SK-N-MC (cell line): ENCODE measurements around the gene MDP1.
A peak's percentile ranks its signal among the peaks of the same experiment; 100 is the strongest.

Experiments used
- DNase-seq: peaks from one replicate; pipeline ENCODE4 v3.0.0-alpha.2; 2011; ENCODE audit warnings: low read depth, low spot score
- H3K27ac ChIP-seq: fragments of 200-600 bp; sonication (generic); 2 replicates; pipeline ENCODE4 v1.5.1; 2016; ENCODE audit warnings: mixed run types
- H3K36me3 ChIP-seq: fragments of 200-600 bp; sonication (generic); 2 replicates; pipeline ENCODE4 v1.6.1; 2017; ENCODE audit warnings: antibody characterized with exemption, low read length, mixed read lengths; ENCODE audit not compliant: insufficient read depth
- H3K4me3 ChIP-seq: fragments of 200-600 bp; sonication (generic); 2 replicates; pipeline ENCODE4 v1.5.1; 2016
- H3K9ac ChIP-seq: fragments of 200-600 bp; sonication (generic); 2 replicates; pipeline ENCODE4 v1.8.0; 2017; ENCODE audit warnings: mixed run types, mixed read lengths; ENCODE audit not compliant: insufficient read length
- H3K9me3 ChIP-seq: fragments of 200-600 bp; sonication (generic); 2 replicates; pipeline ENCODE4 v1.6.1; 2017; ENCODE audit warnings: low read depth, mild to moderate bottlenecking, antibody characterized with exemption, low read length, moderate library complexity, mixed read lengths
- EZH2 ChIP-seq: fragments of 200-600 bp; sonication (generic); IDR thresholded peaks from one replicate; pipeline ENCODE4 v1.6.1; 2017; ENCODE audit warnings: antibody characterized with exemption
- FOXP2 ChIP-seq: optimal IDR thresholded peaks from 2 replicates; pipeline ENCODE3; 2011; ENCODE audit warnings: mild to moderate bottlenecking, moderate library complexity; ENCODE audit not compliant: insufficient read depth; ENCODE audit errors: extremely low read length, control extremely low read depth
- POLR2AphosphoS5 ChIP-seq: IDR thresholded peaks from 2 replicates; pipeline ENCODE4 v1.6.1; 2012; ENCODE audit warnings: mild to moderate bottlenecking, low read depth, low read length, borderline replicate concordance

MDP1 gene

DNA sequence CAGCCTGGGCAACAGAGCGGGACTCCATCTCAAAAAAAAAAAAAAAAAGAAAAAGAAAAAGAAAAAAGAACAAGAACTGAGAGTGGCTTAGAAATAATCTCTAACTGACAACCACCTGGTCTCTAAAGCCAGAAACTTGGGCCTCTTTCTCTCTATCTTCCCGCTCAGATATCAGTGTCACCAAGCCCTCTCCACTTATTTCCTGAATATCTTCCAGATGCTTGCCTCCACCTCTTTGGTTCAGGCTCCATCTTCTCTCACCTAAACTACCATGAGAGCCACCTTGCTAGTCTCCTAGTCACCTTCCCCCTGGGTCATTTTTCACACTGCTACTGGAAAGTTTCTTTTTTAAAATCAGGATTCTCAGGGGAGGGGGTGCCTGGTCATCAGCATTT lies 18.8 kb downstream of the MDP1 start:
- TF ChIP-seq POLR2AphosphoS5 (no peak), EZH2 (no peak), FOXP2 (no peak)
- no peak overlapping the region for H3K9ac ChIP-seq
- H3K9me3 ChIP-seq = no peaks in the 10 kb centered on the region
- peaks cover 17% of the 10 kb centered on the region for H3K36me3 ChIP-seq
- no peak overlapping the region for H3K27ac ChIP-seq
- no peak overlapping the region for H3K4me3 ChIP-seq
- no peak for DNase-seq

DNA sequence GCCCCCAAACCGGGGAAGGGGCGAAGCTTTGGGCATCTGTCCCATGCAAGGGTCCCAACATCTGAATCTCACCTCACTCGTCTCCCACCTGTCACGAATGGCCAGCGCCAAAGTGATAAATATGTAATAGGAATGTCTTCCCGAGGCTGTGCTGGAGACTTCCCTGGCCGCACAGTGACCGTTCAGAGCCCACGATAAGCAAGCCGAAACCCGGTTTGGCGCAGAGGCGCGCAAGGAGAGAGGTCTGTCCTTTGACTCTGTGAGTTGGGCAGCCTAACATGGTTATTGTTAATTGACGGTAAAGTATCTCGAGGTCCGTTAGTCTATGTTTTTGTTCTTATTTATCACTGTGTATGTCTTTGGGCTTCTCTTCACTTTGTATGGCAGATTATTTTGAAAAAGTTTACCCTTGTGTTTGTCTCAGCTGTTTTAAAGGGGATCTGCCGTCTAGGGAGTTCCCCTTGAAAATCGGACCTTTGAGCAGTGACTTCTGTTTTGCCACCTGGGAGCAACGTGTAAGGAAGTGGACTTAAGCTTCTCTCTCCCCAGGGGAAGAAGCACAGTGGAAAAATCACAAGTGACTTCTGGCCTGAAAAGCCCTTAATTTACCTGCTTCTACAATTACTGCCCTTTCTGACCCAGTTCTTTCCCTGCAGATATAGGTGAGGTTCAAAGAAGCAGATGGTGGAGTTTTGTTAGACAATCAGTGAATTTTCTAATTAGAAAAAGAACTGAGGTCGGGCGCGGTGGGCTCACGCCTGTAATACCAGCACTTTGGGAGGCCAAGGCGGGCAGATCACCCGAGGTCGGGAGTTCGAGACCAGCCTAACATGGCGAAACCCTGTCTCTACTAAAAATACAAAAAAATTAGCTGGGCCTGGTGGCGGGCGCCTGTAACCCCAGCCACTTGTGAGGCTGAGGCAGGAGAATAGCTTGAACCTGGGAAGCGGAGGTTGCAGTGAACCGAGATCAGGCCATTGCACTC lies 19.5 kb downstream of the MDP1 start:
- peak overlapping the region; percentile 96 for H3K4me3 ChIP-seq
- H3K36me3 ChIP-seq = peaks cover 17% of the 10 kb centered on the region
- peak overlapping the region; percentile 96 for H3K27ac ChIP-seq
- H3K9ac ChIP-seq = peak overlapping the region; percentile 93
- TF ChIP-seq POLR2AphosphoS5 = no peak
- TF ChIP-seq FOXP2 = no peak
- no peak for TF ChIP-seq EZH2
- DNase-seq = no peak
- no peaks in the 10 kb centered on the region for H3K9me3 ChIP-seq

DNA sequence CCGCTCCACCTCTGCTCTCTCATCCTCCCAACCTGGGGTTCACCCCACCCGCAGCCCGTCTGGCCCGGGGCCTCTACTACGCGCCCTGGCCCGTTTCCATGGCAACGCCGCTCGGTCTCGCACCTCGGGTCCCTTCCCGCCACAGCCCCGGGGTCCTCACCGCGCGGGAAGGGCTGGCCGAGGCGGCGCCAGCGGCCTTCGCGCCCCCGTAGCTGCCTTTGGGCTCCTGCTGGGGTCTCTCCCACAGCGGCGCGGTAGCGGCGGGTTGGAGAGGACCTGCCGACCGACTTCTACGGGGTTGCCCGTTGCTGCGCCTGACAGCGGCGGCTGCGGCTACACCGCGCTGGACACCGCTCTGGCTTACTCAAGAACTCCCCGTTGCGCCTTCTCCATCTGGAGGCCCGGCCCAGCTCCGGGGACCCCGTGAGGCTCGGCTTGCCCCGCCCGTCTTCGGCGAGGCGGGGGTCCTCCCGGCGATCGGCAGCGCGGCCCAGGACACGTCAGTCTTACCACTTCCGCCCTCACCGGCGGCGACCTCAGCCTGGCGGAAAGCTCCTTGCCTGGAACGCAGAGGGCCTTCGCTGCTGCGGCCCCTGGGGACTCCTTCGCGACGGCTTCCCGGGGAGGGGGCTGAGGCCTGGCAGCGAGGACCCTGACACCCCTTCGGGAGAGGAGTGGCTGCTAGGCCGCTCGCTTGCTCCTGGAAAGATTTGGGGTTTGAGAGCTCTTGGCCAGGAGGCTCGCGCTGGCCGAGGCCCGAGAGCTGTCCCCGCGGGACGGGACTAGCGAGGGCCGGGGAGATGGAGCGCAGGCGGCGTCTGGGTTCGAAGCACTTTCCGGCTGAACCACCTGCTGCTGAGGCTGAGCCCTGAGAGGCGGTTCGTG lies 20.4 kb downstream of the MDP1 start, which contains the start of gene TM9SF1:
Gene TM9SF1, minus strand, starts transcription at position 256 of the 885 bp plus-strand sequence. CDS start 422 bp downstream, outside the sequence.
- DNase-seq = no peak
- Histone ChIP-seq H3K9ac (peak within 1 kb of the TSS; percentile 93), H3K36me3 (peaks cover 16% of the 10 kb centered on the region), H3K27ac (peak within 1 kb of the TSS; percentile 96), H3K4me3 (peak within 1 kb of the TSS; percentile 96), H3K9me3 (no peaks in the 10 kb centered on the region)
- TF ChIP-seq EZH2 (no peak), POLR2AphosphoS5 (peak; percentile 78)

DNA sequence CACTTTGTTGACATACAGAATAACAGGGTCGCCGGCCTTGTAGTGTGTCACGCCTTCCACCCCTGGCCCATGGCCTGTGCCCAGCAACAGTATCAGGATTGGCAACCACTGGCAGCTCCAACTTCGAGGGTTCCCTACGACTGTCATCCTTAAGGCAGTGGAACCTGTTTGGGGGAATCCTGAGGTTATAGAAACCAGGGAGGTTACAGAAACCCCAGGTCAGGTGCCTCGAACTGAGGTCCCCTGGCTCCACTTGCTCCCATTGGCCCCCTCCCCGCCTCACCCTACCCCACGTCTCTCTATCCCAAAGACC lies 21.0 kb downstream of the MDP1 start:
- no peak for DNase-seq
- H3K36me3 ChIP-seq = peaks cover 16% of the 10 kb centered on the region
- H3K4me3 ChIP-seq = peak overlapping the region; percentile 96
- no peak for TF ChIP-seq POLR2AphosphoS5
- no peak for TF ChIP-seq FOXP2
- TF ChIP-seq EZH2 = no peak
- peak overlapping the region; percentile 96; the same call in 1 of the 2 replicates for H3K27ac ChIP-seq
- peak overlapping the region; percentile 93 for H3K9ac ChIP-seq
- H3K9me3 ChIP-seq = no peaks in the 10 kb centered on the region

DNA sequence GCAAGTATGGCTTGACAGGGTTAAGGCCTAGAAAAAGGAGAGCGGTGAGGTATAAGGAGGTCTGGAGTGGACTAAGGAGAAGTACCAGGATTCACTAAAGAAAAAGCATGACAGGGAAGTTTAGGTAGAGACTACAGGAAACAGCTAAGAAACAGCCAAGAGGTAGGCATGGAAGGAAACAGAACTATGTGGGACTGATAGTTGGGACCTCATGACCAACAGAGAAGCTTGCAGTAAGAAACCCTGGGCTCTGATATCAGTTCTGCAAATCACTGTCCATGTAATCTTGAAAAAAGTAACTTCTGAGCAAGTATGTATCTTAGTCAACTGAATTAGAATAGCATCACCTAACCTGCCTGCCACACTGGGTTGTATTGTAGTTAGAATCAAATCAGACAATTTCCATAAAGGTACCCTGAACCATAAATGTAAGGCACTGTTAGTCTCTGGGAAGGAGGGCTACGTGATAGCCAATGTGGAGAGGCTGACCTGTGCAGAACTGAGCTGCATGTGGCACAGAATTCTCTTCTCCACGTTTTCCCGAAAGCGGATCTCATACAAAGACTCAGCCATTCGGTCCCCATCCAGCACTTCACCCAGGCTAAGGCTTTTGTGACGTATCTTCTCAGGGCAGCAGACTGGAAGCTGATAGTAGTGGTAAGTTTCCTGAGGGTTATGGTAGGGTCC lies 21.5 kb downstream of the MDP1 start:
- no peak for DNase-seq
- H3K4me3 ChIP-seq = peak overlapping the region; percentile 96
- TF ChIP-seq EZH2 (no peak), FOXP2 (no peak), POLR2AphosphoS5 (no peak)
- H3K9ac ChIP-seq = peak overlapping the region; percentile 93
- 0 out of 2 replicates have a peak overlapping the region, but pooled peaks have one; percentile 96 for H3K27ac ChIP-seq
- H3K9me3 ChIP-seq = no peaks in the 10 kb centered on the region
- H3K36me3 ChIP-seq = peaks cover 16% of the 10 kb centered on the region

DNA sequence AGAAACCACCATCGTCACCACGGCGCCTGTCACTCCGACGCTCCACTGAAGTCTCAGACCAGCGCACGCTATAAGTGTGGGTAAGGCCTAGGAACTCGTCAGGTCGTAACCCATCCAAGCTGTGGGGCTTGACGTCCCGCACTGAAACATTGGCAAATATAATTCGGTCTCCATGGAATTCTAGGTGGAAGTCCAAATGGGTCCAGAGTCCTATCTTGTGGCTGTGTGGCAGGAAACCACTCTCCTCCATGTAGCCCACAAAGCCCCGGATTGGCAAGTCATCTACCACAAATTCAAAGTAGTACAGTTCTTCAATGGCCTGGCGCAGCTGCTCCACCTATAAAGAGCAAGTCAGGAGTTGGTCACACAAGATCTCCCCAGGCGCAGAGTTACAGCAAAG lies 22.9 kb downstream of the MDP1 start:
- Histone ChIP-seq H3K9me3 (no peaks in the 10 kb centered on the region), H3K36me3 (peaks cover 16% of the 10 kb centered on the region), H3K4me3 (no peak overlapping the region), H3K9ac (no peak overlapping the region), H3K27ac (no peak overlapping the region)
- no peak for DNase-seq
- no peak for TF ChIP-seq FOXP2
- TF ChIP-seq POLR2AphosphoS5 = no peak
- no peak for TF ChIP-seq EZH2

DNA sequence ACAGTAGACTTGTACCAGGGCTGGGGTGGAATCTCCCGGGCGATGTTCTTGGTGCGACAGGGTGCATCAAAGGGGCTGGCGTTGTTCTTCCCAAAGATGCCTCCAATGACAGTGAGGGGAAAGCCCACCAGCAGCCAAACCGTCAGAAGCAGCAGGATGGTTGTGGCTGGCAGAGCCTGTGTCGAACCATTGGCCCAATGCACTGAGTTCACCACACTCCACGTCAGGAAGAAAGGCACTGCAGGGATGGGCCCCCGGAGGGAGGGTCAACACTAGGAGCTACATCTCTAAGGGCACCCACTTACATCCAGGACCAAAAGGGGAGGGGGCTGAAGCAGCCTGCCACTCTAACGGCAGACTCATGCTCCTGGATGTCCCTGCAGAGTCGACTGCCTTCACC lies 25.4 kb downstream of the MDP1 start:
- TF ChIP-seq POLR2AphosphoS5 = no peak
- TF ChIP-seq EZH2 = no peak
- no peak for TF ChIP-seq FOXP2
- Histone ChIP-seq H3K27ac (no peak overlapping the region), H3K9me3 (no peaks in the 10 kb centered on the region), H3K36me3 (peaks cover 34% of the 10 kb centered on the region), H3K9ac (no peak overlapping the region), H3K4me3 (no peak overlapping the region)
- no peak for DNase-seq

DNA sequence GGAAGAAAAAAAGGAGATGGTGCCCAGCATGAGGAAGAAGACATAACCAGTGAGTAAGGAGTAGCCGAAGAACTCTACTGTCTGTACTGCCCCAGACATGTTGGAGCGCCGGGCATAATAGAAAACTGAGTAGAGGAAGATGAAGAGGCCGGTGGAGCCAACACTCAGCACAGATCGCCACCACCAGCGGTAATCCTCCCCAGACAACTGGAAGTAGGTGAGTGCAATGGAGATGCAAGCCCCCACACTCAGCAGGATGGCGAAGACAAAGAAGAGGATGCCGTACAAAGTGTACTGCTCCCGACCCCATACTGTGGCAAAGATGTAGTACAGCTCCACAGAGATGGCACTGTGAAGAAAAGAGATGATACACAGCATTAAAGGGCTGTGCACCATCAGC lies 26.4 kb downstream of the MDP1 start:
- H3K4me3 ChIP-seq = peak overlapping the region; percentile 86
- TF ChIP-seq POLR2AphosphoS5 = no peak
- TF ChIP-seq FOXP2 = no peak
- TF ChIP-seq EZH2 = no peak
- no peak for DNase-seq
- peaks cover 42% of the 10 kb centered on the region for H3K36me3 ChIP-seq
- H3K9ac ChIP-seq = peak overlapping the region; percentile 81
- no peaks in the 10 kb centered on the region for H3K9me3 ChIP-seq
- H3K27ac ChIP-seq = peak overlapping the region; percentile 80
